Sigmoid colon (tissue), 7 donors: Measurements from ENCODE around the gene NACC2. TPM values are rescaled to one million over a fixed set of nuclear protein-coding genes. Genes with fewer than 3 reads are reported as not detected.
"Not testable (repeated sequence)": the region's sequence is repeated elsewhere in the genome, so short reads cannot be mapped to it uniquely, and the experiment has no call there.

Experiments used
- DNase-seq: peaks from one replicate; pipeline ENCODE4 v3.0.0-alpha.2; 2019
- H3K27ac ChIP-seq, 4 donors: fragments of 200-600 bp; sonication (generic); one replicate each; pipeline ENCODE4 v1.5.1; 2016 to 2019; ENCODE audit warnings: mild to moderate bottlenecking in 1 of 4
- H3K27me3 ChIP-seq, 3 donors: fragments of 200-600 bp; sonication (generic); one replicate each; pipeline ENCODE4 v1.5.1; 2019; ENCODE audit warnings: mild to moderate bottlenecking in 1 of 3
- H3K36me3 ChIP-seq, 4 donors: fragments of 200-600 bp; sonication (generic); one replicate each; pipeline ENCODE4 v1.5.1; 2016 to 2019
- H3K4me1 ChIP-seq, 4 donors: fragments of 200-600 bp; sonication (generic); one replicate each; pipeline ENCODE4 v1.5.1; 2017 to 2019
- H3K4me3 ChIP-seq, 4 donors: fragments of 200-600 bp; sonication (generic); one replicate each; pipeline ENCODE4 v1.5.1; 2017 to 2019; ENCODE audit warnings: mild to moderate bottlenecking in 2 of 4, moderate library complexity in 1 of 4
- H3K9me3 ChIP-seq, 4 donors: fragments of 200-600 bp in 3 of 4; sonication (generic) in 3 of 4; one replicate each; pipeline versions ENCODE4 v1.5.1 to v1.6.1; 2013 to 2019
- CTCF ChIP-seq, 4 experiments: fragments of 450-650 bp in 3 of 4; fragments of 200-600 bp in 1 of 4; IDR thresholded peaks; one replicate each; pipeline ENCODE4 v1.5.1; 2016 to 2019; ENCODE audit warnings: antibody characterized with exemption in 4 of 4, mild to moderate bottlenecking in 3 of 4, moderate library complexity in 2 of 4
- EP300 ChIP-seq, 4 donors: sonication (generic); formaldehyde crosslinking; IDR thresholded peaks; one replicate each; pipeline ENCODE4 v1.6.1; 2017; ENCODE audit warnings: antibody characterized with exemption in 4 of 4
- POLR2A ChIP-seq, 2 donors: fragments of 450-650 bp; IDR thresholded peaks; one replicate each; pipeline ENCODE4 v1.6.1; 2016; ENCODE audit warnings: antibody characterized with exemption in 2 of 2, mild to moderate bottlenecking in 2 of 2, moderate library complexity in 2 of 2
- POLR2AphosphoS5 ChIP-seq, 4 donors: sonication (generic); formaldehyde crosslinking; IDR thresholded peaks; one replicate each; pipeline ENCODE4 v1.6.1; 2017; ENCODE audit warnings: antibody characterized with exemption in 4 of 4
- WGBS, 2 donors: extraction: QIAGEN DNeasy Blood & Tissue Kit; methylation state at CpG; one replicate each; pipeline ENCODE4 v1.1.7; 2013; 5-methylcytosine and 5-hydroxymethylcytosine counted together
- intact Hi-C: fragments of 100-400 bp; cut with DNase I; formaldehyde crosslinking; loops from one replicate; pipeline ENCODE4 v1.15.1; 2023
- polyA plus RNA-seq, 3 donors: library from polyadenylated mRNA; stranded (reverse); fragments of 200-250 nt; gene quantifications; one replicate each; pipeline ENCODE4 v1.2.3, GENCODE V29; 2013
- total RNA-seq, 4 donors: library from RNA; depleted of rRNA; stranded (reverse); fragments of >200 nt; gene quantifications; one replicate each; pipeline ENCODE4 v1.1.0, GENCODE V29; 2016
- donor health status: healthy with polysubstance abuse.
- donor health status: Bipolar disorder and iron deficiency.
- donor health status: healthy.

Gene NACC2
- total and polyA plus RNA-seq, 7 donors = 3.6 to 80.0 (median 41.6) TPM

GRCh38 chr9:136028760-136029470 lies 66.2 kb downstream of the NACC2 start:
- no peak overlapping the region for H3K27ac ChIP-seq
- H3K4me1 ChIP-seq = peaks cover 0 to 49% (median 42%) of the 10 kb centered on the region in 4 donors
- H3K9me3 ChIP-seq = no peaks in the 10 kb centered on the region
- intact Hi-C loops = no loop called here
- DNase-seq = no peak
- no peak overlapping the region for H3K4me3 ChIP-seq
- H3K36me3 ChIP-seq = peaks cover 0 to 15% (median 2%) of the 10 kb centered on the region in 4 donors
- WGBS, 2 donors = 89% methylated on average over 10 of the region's 10 CpGs
- no peak for TF ChIP-seq POLR2AphosphoS5 (IDR thresholded peaks at IDR 0.05)
- no peak for TF ChIP-seq EP300 (IDR thresholded peaks at IDR 0.05)
- no peak for TF ChIP-seq POLR2A (IDR thresholded peaks at IDR 0.05)
- TF ChIP-seq CTCF (IDR thresholded peaks at IDR 0.05) = no peak
- no peaks in the 10 kb centered on the region for H3K27me3 ChIP-seq

GRCh38 chr9:136026943-136027289 lies 68.2 kb downstream of the NACC2 start:
- H3K4me3 ChIP-seq, DNase-seq, H3K27ac ChIP-seq, H3K27me3 ChIP-seq, H3K9me3 ChIP-seq, intact Hi-C loops: not testable (repeated sequence)
- WGBS, 2 donors = 92 to 95% methylated on average over 8 of the region's 8 CpGs
- H3K4me1 ChIP-seq = peaks cover 0 to 57% (median 44%) of the 10 kb centered on the region in 4 donors
- peaks cover 0 to 16% (median 2%) of the 10 kb centered on the region in 4 donors for H3K36me3 ChIP-seq

GRCh38 chr9:136026266-136026942 lies 68.7 kb downstream of the NACC2 start:
- H3K9me3 ChIP-seq = no peaks in the 10 kb centered on the region
- intact Hi-C loops = no loop called here
- WGBS, 2 donors = 90 to 92% methylated on average over 8 of the region's 8 CpGs
- no peak overlapping the region for H3K4me3 ChIP-seq
- TF ChIP-seq POLR2A (IDR thresholded peaks at IDR 0.05) (no peak), POLR2AphosphoS5 (IDR thresholded peaks at IDR 0.05) (no peak), EP300 (IDR thresholded peaks at IDR 0.05) (no peak), CTCF (IDR thresholded peaks at IDR 0.05) (no peak)
- H3K27ac ChIP-seq = no peak overlapping the region
- H3K36me3 ChIP-seq = peaks cover 0 to 21% (median 2%) of the 10 kb centered on the region in 4 donors
- no peaks in the 10 kb centered on the region for H3K27me3 ChIP-seq
- peaks cover 0 to 57% (median 42%) of the 10 kb centered on the region in 4 donors for H3K4me1 ChIP-seq
- no peak for DNase-seq

- WGBS, 2 donors = 78 to 89% methylated on average over 10 of the region's 10 CpGs
- no peak for DNase-seq
- Histone ChIP-seq H3K36me3 (peaks cover 0 to 22% (median 2%) of the 10 kb centered on the region in 4 donors), H3K4me1 (peaks cover 0 to 54% (median 43%) of the 10 kb centered on the region in 4 donors), H3K27ac (peak overlapping the region in 2 of 4 donors; percentile 57 to 71), H3K4me3 (no peak overlapping the region), H3K9me3 (no peaks in the 10 kb centered on the region), H3K27me3 (no peaks in the 10 kb centered on the region)
- no peak for TF ChIP-seq CTCF (IDR thresholded peaks at IDR 0.05)
- TF ChIP-seq POLR2AphosphoS5 (IDR thresholded peaks at IDR 0.05) = no peak
- intact Hi-C loops = no loop called here
Measured at GRCh38 chr9:136025481-136025880, 69.6 kb downstream of the NACC2 start.

GRCh38 chr9:136024696-136025316 lies 70.3 kb downstream of the NACC2 start:
- 82 to 87% methylated on average over 16 of the region's 16 CpGs for WGBS, 2 donors
- intact Hi-C loops = no loop called here
- TF ChIP-seq POLR2A (IDR thresholded peaks at IDR 0.05) (no peak), POLR2AphosphoS5 (IDR thresholded peaks at IDR 0.05) (peak in 1 of 4 donors; percentile 7)
- H3K36me3 ChIP-seq = peaks cover 0 to 21% (median 2%) of the 10 kb centered on the region in 4 donors
- peaks cover 0 to 59% (median 48%) of the 10 kb centered on the region in 4 donors for H3K4me1 ChIP-seq
- H3K4me3 ChIP-seq = no peak overlapping the region
- H3K27ac ChIP-seq = peak overlapping the region in 3 of 4 donors; percentile 51 to 71 (median 57)
- H3K27me3 ChIP-seq = no peaks in the 10 kb centered on the region
- DNase-seq = peak; percentile 60
- H3K9me3 ChIP-seq = no peaks in the 10 kb centered on the region
